Activated T-helper 2 cell treated with anti-CD3 and anti-CD28 coated beads, Interferon-gamma antibody, Interleukin-2, Interleukin-4, amounts not matched to agents 10 μg/mL and 5 μg/mL and 100 μg/mL, durations not matched to agents 14 hours and 24 hours and 36 hours (primary cell): ENCODE measurements around the gene NR3C2. TPM values are rescaled to one million over a fixed set of nuclear protein-coding genes. Genes with fewer than 3 reads are reported as not detected.

Experiments used
- DNase-seq: peaks from one replicate; pipeline ENCODE4 v3.0.0; 2021; ENCODE audit warnings: low spot score
- H3K27ac Mint-ChIP-seq: one replicate; pipeline ENCODE4 v1.8.0; 2021; ENCODE audit warnings: mixed read lengths
- H3K27me3 Mint-ChIP-seq: one replicate; pipeline ENCODE4 v1.8.0; 2021; ENCODE audit warnings: low read depth, mixed read lengths
- H3K36me3 Mint-ChIP-seq: one replicate; pipeline ENCODE4 v1.8.0; 2021; ENCODE audit warnings: low read depth, mixed read lengths
- H3K4me1 Mint-ChIP-seq: one replicate; pipeline ENCODE4 v1.8.0; 2021; ENCODE audit warnings: low read depth, mixed read lengths
- H3K4me3 Mint-ChIP-seq: one replicate; pipeline ENCODE4 v1.8.0; 2021; ENCODE audit warnings: low read depth, mild to moderate bottlenecking, moderate library complexity, mixed read lengths
- H3K9me3 Mint-ChIP-seq: one replicate; pipeline ENCODE4 v1.8.0; 2021; ENCODE audit warnings: mixed read lengths
- intact Hi-C: fragments of 100-400 bp; cut with micrococcal nuclease; formaldehyde crosslinking; loops from one replicate; pipeline ENCODE4 v1.15.1; 2023
- total RNA-seq: library from RNA; stranded (reverse); gene quantifications from 2 replicates; pipeline ENCODE4 v1.2.3, GENCODE V29; 2022

NR3C2 gene
- total RNA-seq, 1 donor from 2014 or later: 0.32 TPM

DNA sequence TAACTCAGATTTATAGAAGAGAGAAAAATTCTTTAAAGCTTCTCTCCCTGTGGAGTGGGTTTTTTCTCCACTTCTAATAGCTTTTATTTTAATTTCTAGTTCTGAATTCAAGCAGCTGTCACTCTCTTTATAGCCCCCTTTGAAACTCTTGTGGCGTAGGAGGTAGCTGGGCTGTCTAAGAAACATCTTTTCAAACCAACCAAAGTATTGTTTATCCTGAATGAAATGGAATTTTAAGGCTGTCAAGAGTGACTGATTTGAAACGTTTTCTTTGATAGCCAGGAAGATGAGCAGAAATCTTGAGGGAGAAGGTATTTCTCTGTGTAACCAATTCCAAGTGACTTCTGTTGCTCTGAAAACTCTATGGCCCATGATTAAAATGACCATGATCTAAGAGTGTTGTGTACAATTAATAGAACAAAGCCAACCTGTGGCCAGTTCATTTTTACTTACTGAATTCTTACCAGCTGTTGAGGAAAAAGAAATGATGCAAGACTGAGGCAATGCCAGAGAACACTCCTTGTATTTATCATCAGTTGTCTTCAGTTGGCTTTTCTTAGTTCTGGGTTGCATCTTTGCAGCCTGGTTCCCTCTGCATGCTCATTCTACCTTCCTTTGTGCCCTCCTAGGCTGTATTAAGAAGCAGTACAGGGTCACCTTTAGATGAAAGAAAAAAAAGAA lies 411.9 kb downstream of the NR3C2 start:
- DNase-seq: no peak
- H3K4me1 Mint-ChIP-seq: no peaks in the 10 kb centered on the region

DNA sequence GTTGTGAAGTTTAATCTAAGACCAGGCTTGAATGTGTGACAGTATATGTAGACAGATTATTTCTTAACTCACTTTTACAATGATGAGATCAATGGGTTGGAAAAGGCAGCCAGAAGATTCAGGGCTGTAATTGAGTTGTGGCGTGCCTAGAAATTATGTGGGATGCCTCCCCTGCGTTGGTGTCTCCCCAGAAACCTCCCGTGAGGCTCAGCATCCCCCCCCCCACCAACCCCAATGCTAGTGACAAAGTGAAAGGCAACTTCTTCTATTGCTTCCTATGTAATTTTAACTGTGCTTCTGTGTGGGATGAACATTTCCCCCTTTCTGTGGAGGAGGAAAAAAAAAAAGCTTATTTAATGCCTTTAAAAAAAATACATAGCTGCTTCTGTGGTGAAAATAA lies 412.4 kb downstream of the NR3C2 start:
- no peaks in the 10 kb centered on the region for H3K36me3 Mint-ChIP-seq
- H3K9me3 Mint-ChIP-seq: no peaks in the 10 kb centered on the region
- no peak for DNase-seq
- H3K4me1 Mint-ChIP-seq: no peaks in the 10 kb centered on the region
- intact Hi-C loops: no loop called here
- H3K4me3 Mint-ChIP-seq: no peak overlapping the region
- H3K27me3 Mint-ChIP-seq: no peaks in the 10 kb centered on the region
- no peak overlapping the region for H3K27ac Mint-ChIP-seq

More for the DNA sequence above, 411.9 kb downstream of the NR3C2 start:
- no peaks in the 10 kb centered on the region for H3K9me3 Mint-ChIP-seq
- intact Hi-C loops: no loop called here
- no peaks in the 10 kb centered on the region for H3K27me3 Mint-ChIP-seq
- no peaks in the 10 kb centered on the region for H3K36me3 Mint-ChIP-seq
- H3K27ac Mint-ChIP-seq: no peak overlapping the region
- no peak overlapping the region for H3K4me3 Mint-ChIP-seq
